ENCODE data around the gene FHIT.

Gene FHIT

DNA sequence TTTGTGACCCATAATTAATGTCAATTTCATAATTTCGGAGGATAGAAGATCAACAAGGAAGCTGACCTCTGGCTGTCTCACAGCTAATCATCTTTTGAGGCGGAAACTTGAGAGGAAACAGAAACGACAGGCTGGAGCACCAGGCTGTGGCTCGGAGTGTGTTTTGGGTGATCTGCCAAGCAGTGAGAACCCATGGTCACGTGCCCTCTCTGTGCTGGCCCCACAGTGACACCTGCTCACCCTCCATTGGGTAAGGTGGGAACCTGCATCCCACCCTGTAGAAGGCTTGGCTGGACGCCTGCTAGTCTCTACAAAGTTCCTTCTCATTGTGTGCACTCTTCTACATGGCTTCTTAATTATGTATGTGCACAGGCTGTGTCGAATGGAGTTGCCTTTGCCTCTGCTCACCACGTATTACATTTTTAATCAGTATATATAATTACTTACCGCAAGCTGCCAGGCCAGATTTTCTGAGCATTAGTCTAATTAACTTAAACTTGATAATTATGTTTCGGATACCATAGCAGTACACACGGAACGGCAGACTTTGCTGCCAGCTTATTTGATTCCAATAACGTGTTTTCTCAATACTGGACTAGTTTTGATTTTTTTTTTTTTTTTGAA, 1482.0 kb downstream of the FHIT start:
- no peak for DNase-seq

DNA sequence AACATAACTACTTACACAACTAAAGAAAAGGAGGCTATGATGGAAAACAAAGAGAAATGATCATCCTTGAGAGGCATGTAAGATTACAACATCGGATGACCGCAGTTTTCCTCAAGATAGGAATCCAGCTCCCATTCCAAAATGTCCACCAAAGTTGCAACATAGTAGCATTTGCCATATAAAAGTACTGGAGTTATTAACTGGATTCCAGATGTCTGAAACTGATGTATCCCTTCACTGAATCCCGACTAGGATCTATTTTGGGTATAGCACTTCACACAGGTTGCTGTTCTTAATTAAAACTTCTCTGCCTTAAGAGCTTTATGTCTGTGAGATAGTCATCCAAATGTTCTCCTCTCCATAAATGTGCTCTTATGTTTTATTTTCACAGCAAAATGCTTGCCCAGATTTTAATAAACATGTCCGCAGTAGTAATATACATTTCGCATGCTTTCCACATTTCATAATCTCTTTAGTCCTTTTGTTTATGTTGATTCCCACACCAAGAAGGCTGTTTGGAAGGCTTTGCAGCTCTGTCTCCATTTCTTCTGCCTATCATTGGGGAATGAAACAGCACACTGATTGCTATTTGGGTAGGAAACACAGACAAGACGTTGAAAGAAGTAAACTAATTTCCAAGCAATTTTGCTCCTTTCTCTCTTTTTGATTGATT, 1484.9 kb downstream of the FHIT start:
- DNase-seq = no peak

DNA sequence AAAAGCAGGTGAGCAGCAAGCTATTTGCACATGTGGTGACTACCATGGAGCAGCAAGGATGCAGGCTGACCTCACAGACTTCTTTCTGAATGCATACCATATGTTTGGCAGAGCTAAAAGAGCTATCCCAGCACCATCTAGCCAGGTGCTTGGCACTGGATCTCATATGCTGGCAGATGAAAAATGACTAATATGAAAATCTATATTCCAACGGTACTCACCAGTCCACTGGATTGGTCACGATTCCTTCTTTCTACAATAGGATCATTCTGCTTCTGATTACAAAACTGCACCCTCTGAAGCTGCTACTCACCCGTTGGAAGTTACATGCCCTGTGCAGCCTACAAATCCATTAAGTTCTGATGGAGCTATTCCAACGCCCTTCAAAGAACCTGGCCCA, 1487.1 kb downstream of the FHIT start:
- DNase-seq = no peak

DNA sequence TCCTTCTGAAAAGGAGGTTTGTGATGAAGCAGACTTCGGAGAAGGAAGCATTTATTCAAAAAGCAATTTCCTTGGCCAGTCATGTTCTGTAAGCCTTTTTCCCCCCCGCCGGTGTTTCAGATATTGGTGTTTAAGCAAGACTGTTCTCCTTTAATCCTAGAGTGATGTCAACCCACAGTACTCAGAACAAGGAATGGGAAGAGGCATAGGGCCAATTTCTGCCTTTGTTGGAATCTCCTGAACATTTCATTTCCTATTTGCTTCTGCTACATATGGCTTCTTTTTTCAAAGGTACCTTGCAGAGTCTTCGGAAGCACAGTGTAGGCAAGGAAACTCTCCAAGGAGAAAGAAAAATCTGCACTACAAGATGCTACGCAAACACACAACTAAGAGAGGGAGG, 1488.3 kb downstream of the FHIT start:
- DNase-seq = no peak

DNA sequence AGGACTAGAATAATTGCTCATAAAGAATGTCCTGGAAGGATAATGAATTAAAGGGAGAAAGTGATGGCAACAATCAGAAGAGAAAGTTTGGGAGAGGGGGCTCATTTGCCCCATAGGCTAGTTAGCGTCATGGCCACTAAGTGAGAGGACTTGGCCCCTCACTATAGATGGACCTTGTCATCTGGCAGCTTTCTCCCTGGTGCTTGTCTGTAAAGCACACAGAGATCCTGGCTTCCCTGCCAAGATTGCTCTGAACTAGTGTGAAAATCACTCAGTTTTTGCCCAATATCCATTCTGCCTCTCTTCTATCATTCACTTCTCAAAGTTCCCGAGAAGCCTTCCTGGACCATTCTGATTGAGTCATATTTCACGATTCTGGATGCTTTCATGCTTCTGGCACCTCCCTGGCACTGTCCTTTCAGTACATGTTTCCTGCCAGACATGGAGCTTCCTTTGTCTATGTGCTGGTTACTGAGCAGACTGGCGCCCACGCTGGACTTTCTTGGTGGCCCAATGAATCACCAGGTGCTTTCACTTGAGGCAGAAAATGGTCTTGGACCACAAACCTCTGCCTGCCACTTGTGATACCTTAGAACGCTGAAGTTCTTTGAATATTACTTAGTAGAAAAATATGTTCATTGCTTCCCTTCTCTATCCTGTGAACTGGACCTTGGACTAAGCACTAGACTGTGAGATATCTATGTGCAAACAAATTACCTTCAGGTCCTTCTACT, 1491.8 kb downstream of the FHIT start:
- no peak for DNase-seq

DNA sequence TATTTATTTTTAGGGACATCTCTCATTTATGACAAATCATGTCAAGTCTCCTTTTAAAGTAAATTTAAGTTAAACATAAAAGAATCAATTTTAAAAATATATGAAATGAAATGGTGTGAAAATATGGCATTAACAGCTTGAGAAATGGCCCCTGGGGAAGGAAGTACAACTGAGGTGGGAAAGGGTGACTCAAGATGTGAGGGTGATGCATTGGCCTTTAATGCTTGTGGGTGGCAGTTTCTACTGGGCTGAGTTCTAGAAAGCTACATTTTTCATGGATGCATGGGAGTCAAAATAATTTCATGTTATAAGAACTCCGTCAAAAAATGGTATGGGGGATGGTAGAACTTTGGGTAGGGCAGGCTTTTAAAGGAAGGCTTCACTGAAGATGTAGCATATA, 1492.6 kb downstream of the FHIT start:
- DNase-seq = no peak

DNA sequence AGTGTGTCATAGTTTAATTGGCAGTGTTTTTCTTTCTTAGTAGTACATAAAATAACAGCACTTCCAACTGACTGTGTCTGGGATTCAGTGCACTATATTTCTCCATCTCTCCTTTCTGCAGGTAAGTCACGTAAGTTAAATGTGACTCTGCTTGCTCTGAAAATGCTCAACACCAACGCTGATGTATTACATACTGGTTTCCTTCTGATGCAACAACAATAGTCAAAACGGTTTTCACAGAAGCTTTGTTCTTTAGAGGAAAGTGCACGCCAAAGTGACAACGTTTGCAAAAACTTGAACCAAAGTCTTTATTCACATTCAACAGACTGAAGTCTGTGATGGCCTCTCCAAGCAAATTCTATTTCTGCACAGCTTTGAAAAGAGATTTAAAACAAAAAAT, 1494.3 kb downstream of the FHIT start:
- DNase-seq = no peak

DNA sequence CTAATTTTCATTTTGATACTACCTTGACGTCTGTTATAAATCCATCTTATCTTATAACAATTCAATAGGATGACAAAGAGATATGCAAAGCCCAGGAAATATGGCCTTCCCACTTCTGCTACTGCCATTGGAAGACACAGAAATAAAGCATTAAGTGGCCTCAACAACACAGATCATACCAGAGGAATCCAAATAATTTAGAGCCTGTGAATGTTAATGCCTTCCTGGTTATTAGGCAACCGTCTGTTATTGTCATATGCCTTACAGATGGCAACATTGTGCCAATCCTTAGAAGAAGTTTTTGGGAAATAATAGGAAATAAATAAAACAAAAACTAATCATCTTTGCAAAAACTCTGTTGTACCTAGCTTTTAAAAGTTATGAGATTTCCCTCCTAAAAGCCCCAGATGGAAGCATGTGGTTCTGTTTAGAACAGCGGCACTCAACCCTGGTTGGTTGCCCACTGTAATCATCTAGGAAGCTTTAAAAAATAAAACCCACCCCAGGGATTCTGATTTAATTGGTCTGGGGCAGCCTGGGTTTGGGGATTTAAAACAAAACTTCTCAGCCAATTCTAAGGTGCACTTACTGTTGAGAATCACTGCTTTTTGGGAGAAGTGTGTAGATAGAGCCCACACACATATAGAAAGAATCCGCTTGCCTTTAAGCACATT, 1496.7 kb downstream of the FHIT start:
- no peak for DNase-seq

DNA sequence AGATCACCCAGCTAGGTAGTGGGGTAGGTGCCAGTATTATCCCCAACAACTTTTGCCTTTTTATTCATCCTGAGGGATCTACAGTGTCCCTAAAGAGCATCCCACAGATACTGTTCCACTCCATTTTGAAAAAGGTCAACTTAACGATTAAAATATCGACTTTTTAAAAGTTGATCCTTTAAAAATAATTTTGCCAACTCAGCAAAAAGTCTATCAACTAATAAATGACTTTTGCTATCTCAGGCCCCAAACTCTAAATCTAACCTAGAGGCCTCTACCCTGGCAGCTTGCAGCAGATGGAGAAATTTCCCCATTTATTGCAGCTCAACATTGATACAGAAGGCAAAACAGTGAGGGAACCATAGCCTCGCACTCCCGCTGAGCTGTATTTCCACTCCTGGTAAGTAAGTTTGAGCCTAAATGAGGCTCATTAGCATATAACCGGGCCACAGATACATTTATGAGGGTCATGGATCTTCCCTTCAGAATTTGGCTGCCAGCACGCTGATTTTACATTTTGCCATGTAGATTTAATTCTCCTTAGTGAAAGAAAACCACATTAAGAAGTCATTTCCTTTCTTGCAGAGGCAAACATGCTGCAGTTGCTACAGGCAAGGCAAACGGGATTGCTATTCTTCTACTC, 1497.3 kb downstream of the FHIT start:
- DNase-seq = no peak

DNA sequence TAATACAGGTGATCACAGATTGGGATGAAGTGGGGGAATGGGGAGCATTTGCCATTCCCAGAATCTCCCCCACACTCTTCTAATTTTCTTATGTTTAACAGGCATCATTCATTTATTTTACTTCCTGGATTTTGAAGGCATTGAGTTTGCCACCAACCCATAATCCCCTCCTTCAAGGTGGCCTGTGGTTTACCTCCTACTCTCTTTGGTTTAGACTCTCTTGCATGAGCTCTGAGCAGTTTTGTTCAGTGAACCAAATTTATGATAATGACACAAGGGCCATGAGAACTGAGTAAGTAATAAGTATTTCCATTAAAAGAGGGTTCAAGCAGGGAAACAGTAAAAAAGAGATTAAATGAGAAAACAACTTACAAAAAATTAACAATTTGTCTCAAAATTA, 1498.3 kb downstream of the FHIT start:
- DNase-seq = no peak

DNA sequence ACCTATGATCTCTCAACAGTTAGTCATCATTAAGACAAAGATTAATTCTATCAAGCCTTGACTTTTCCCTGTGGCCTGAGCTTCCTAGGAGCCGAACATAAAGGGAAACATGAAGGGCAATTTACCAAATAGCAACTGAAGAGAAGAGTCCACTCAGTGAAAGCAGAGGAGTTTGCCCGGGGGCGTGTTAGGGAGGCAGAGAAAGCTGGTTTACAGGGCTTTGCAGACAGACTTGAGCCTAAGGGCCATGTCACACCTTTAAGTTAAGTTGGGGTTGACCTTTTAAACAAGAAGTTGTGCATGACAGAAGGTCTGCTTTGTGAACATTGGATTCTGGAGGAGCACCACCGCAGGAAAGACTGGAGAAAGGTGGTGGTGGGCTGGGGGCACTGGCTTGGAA, 1499.6 kb downstream of the FHIT start:
- no peak for DNase-seq

DNA sequence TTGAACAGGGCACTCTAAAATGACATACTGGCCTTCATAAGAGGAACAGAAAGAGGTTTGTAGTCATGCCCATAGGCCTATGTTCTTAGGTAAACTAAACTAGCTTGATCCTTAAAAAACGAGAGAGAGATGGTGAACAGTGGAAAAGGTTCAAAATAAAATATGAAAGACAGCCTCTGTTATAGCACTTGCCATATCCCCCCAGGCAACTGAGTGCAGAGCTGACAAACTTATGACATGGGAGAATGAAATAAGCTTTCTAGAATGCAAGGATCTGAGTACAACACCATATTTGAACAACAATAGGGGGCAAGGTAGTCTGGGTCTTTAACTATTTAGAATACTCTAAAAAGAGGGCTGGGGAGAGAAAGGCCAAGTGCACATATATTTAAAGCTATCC, 1500.9 kb downstream of the FHIT start:
- DNase-seq = no peak

DNA sequence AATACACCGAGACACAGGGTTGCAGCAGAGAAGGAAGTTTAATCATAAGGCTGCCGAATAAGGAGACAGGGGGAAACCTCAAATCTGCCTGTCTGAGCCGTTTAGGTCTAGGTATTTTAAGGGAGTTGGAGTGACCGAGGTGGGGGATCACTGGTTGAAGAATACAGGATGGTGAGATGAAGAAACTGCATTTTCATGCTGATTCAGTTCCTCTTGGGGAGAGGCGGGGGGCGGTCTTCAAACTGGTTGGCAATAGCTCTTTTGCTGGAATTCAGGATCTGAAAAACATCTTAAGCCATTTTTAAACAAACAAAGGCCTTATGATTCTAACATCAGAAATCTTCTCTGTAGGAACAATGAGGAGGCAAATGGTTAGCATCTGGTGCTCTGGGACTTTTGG, 1502.0 kb downstream of the FHIT start:
- peak; percentile 51 for DNase-seq

DNA sequence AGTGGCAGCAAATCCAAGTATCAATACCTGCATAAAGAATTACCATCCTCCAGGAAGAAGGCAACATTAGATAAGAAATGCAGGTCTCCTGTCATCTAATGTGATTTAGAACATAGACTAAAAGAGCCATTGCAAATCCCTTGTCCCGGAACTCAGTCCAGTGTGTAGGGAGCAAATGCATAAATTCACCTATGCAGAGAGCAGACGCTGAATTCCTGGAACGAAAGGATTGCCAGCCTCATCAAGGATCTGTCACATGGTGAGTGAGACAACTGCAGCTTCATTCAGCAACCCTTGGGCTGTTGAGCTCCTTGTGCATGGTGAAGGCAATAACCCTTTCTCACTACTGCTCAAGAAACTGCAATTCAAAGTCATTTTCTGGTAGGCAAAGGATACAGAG, 1504.7 kb downstream of the FHIT start:
- DNase-seq = no peak

DNA sequence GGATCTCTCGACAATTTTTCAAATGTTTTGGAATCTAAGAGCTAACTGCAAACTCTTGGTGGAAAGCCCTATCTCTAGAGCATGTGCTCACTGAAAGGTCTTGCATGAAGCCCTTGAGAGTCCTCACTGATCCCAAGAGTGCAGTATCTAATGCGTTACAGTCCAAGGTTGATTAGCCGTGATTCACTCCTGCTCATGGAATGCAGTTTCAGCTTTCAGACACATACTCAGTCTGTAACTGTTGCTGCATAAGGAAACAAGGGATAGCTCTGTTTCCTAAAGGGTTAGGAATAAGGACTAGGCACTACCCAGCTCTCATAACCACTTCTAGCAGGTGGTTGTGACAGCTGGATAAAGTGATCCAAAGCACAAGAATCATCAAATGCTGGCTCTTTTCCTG, 1514.0 kb downstream of the FHIT start:
- DNase-seq = no peak

DNA sequence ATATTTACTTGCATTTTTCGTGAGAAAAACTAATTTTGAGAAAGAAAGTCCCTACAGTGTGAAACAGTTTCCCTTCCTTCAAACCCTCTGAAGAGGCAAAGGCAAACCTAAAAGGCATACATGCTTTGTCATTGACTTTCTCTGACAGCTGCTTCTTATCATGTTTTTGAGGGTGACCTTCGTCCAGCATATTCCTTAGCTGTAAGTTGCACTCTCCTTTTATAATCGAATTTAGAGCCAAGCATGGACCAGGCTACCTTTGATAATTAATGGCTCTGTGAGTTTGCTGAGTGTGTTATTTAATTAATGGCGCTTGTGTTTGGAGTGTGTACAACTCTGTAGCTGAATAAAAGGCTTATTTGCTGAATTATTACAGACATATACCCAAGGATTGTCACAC, 1517.2 kb downstream of the FHIT start:
- no peak for DNase-seq

DNA sequence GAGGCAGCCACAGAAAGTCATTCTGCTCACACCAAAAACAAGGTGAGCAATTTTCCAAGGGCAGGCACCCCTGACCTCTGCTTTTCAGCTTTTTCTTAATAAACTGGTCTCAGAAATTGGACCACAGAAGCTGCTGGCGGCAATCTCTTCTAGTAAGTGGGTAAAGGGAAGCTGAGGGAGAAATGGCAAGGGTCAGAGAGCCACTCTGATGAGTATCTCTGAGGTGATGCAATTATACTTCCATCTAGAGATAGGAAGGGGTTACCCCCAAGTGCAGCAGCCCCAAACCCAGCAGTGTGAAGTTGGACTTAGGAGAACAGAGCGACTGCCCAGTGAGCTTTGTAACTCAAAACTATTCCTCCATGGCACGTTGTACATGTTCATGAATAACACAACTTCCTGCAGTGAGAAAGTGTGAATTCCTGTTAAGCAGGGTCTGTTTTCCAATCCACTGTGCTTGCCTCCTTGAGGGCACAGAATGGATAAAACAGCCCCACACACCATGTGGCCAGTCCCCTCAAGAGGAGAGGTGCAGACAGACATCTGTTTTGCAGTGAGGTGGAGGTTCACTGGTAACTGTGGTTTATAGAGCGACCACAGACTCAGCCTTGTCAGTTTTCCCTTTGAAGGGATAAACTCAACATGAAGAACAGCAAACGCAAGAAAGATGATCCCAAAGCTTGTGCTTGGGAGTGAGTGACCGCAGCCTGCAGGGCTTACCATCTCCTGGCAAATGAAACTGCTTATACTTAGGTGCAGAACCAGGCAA, 1518.0 kb downstream of the FHIT start:
- DNase-seq = peak; percentile 15

DNA sequence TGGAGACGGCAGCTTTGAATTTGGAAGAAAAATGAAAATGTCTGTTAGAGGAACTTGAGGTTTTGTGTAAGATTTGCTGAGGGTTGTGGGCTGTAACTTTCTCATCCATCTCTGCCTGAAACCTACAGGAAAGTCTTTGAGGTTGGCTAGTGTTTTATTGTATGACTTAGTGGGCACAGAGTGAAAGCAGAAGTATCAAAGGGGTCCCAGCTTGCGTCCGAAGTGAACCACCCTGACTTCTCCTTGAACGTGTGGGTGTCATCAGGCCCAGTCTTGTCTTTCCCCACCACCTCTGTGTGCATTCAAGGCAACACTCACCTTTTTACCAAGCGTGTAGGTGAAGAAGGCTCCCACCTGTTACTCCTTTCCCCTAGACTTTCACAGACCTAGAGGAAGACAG, 1519.3 kb downstream of the FHIT start:
- DNase-seq = peak; percentile 70

DNA sequence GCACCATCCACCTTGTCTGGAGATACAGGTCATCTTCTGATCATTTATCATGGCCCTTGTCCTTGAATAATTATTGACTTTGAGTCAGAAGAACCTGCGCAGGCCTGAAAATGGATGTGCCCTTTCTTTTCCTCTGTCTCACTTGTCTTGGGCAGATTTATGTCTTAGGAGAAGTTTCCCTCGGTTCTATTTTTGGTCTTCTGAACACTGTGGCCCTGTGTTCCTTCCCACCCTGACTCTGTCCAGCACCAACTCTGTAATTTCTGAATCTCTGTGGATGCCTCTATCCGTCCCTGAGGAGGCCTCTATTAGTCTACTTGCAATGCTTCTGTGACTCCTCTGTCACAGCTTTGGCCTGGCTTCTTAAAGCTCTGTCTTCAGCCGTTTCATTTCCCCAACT, 1520.7 kb downstream of the FHIT start:
- no peak for DNase-seq

DNA sequence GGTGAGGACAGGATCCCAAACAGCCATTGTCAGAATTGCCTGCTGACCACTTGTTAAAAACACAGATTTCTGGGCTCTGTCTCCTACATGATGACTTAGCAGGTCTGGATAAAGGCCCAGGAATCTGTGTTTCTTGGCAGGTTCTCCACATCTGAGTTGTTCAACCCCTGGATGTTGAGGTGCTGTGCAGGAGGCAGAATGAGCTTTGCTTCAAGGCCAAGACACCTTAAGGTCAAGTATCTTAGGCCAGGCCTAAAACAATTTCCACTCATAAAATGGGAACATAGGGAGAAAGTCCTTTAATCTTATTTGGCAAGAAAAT, 1522.7 kb downstream of the FHIT start:
- no peak for DNase-seq

DNA sequence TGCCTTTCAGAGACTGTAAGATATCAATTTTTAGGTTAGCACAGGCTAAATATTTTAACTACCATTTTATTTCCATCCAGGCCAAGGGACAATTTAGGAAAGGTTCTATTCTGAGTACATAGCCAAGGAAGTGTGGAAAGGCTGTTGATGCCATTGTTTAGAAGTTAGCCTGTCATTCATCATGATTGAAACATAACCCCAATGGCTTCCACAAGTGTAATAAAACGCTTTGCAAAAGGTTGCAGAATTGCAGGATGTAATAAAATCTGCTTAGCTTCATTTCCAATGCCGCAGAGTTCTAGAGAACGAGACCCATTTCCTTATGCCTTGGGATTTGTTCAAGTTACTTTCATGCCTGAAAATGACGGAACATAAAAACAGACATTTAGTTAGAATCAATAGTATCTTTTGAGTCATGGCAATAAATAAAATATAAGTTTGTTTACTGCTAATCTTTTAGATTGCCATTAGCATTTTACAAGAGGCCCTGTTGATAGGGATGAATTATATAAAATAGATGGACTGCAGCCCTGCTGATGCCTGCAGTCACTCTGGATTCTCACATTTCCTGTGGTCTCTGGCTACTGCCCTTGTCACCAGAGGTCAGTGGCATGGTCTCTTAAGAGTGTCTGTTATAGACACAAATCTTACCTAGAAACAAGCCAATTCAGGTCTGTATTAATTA, 1523.2 kb downstream of the FHIT start:
- DNase-seq = no peak

DNA sequence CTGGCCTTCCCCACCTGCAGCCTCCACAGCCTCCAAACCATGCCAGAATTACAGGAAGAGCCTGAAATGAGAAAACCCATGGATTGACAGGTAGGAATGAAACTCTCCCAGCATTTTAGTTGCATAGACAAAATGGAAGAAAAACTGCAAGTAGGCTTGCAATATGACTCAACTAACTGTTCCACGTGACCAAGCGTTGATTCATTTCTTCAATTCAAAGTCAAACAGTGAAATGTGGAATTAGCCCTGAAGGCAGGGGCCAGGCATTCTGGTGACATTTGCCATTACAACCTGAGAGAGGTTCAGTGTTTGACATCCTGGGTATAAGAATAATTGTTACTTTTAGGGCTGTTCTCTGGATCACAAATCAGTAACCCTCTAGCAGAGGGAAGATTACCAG, 1525.0 kb downstream of the FHIT start:
- no peak for DNase-seq
